GM12878 (cell line): Measurements from ENCODE around the gene YIF1A. TPM values are rescaled to one million over a fixed set of nuclear protein-coding genes. Genes with fewer than 3 reads are reported as not detected.

Source experiments
- CBFB ChIP-seq: IDR thresholded peaks from 2 replicates; pipeline ENCODE4 v1.6.1; 2016; ENCODE audit warnings: antibody characterized with exemption, low read depth
- CEBPZ ChIP-seq: fragments of 150-350 bp; IDR thresholded peaks from 2 replicates; pipeline ENCODE4 v1.6.1; 2016; ENCODE audit warnings: low read depth, low read length
- EGR1 ChIP-seq, 2 experiments: IDR thresholded peaks; 1 replicate in 1 of 2; 2 replicates in 1 of 2; pipeline ENCODE4 v1.6.1; 2011 to 2012; ENCODE audit warnings: low read depth in 2 of 2, low read length in 2 of 2, borderline replicate concordance in 1 of 2, mild to moderate bottlenecking in 1 of 2, moderate library complexity in 1 of 2
- EZH2 ChIP-seq: IDR thresholded peaks from 2 replicates; pipeline ENCODE4 v1.6.1; 2012; ENCODE audit warnings: low read depth, mild to moderate bottlenecking, control low read depth, inconsistent platforms, low read length, borderline replicate concordance; ENCODE audit not compliant: control insufficient read depth
- FOS ChIP-seq: IDR thresholded peaks from 3 replicates; pipeline ENCODE4 v1.6.1; 2011; ENCODE audit warnings: borderline replicate concordance; ENCODE audit not compliant: insufficient read length; ENCODE audit errors: extremely low read depth
- JUND ChIP-seq: IDR thresholded peaks from 2 replicates; pipeline ENCODE4 v1.6.1; 2012; ENCODE audit warnings: low read depth, mild to moderate bottlenecking, low read length, improper control_type of control experiment, moderate library complexity
- MEF2A ChIP-seq: IDR thresholded peaks from 2 replicates; pipeline ENCODE4 v1.6.1; 2011; ENCODE audit warnings: low read depth, mild to moderate bottlenecking, low read length, moderate library complexity; ENCODE audit not compliant: insufficient read depth
- NR2C2 ChIP-seq: IDR thresholded peaks from 2 replicates; pipeline ENCODE4 v1.6.1; 2011; ENCODE audit warnings: borderline replicate concordance, low read depth; ENCODE audit not compliant: control insufficient read depth, insufficient read length
- NRF1 ChIP-seq: conservative IDR thresholded peaks from 2 replicates; pipeline ENCODE4 v1.6.1; 2011; ENCODE audit warnings: mild to moderate bottlenecking, low read depth, low read length, improper control_type of control experiment
- PAX8 ChIP-seq: fragments of 450-650 bp; IDR thresholded peaks from 2 replicates; pipeline ENCODE4 v1.6.1; 2017; ENCODE audit warnings: mild to moderate bottlenecking, moderate library complexity
- RCOR1 ChIP-seq: conservative IDR thresholded peaks from 2 replicates; pipeline ENCODE4 v1.6.1; 2012; ENCODE audit warnings: low read depth, low read length, improper control_type of control experiment
- SMC3 ChIP-seq: IDR thresholded peaks from 2 replicates; pipeline ENCODE4 v1.6.1; 2011; ENCODE audit warnings: low read length, improper control_type of control experiment, borderline replicate concordance
- TAF1 ChIP-seq: IDR thresholded peaks from 2 replicates; pipeline ENCODE4 v1.6.1; 2011; ENCODE audit warnings: mild to moderate bottlenecking, low read depth, low read length, borderline replicate concordance
- YBX1 ChIP-seq: fragments of 450-650 bp; IDR thresholded peaks from 2 replicates; pipeline ENCODE4 v1.6.1; 2016; ENCODE audit warnings: antibody characterized with exemption
- polyA plus RNA-seq, 11 experiments: library from polyadenylated mRNA; depleted of rRNA in 4 of 11; unstranded in 6 of 11; stranded (reverse) in 5 of 11; fragments of >200 nt; fragmentation: Nextera tagmentation in 4 of 11; fragmentation: Illumina TruSeq in 1 of 11; extraction: Ambion mirVana in 4 of 11; extraction: Trizol in 1 of 11; gene quantifications; 1 replicate in 1 of 11; 2 replicates in 10 of 11; pipeline versions ENCODE4 v1.2.1 to v1.2.3, GENCODE V29; 2011 to 2016; ENCODE audit warnings: inconsistent platforms in 2 of 11, missing spikeins in 2 of 11, low read depth in 1 of 11
- total RNA-seq, 4 experiments: library from RNA; depleted of rRNA in 3 of 4; stranded (reverse); fragments of >200 nt in 3 of 4; fragmentation: Illumina TruSeq in 1 of 4; extraction: Trizol in 1 of 4; gene quantifications; 2 replicates each; pipeline versions ENCODE4 v1.2.1 to v1.2.3, GENCODE V29; 2013 to 2021
- TF ChIP-seq, protein P1 (sequence below): IDR thresholded peaks from 2 replicates; pipeline ENCODE4 v1.6.1; 2012; ENCODE audit warnings: improper control_type of control experiment, low read depth, low read length; ENCODE audit not compliant: insufficient replicate concordance
- TF ChIP-seq, protein P2 (sequence below): fragments of 450-650 bp; formaldehyde crosslinking; IDR thresholded peaks from 2 replicates; pipeline ENCODE4 v1.5.0; 2022; ENCODE audit warnings: mild to moderate bottlenecking, missing genetic modification characterization
- TF ChIP-seq, protein P3 (sequence below): IDR thresholded peaks from 2 replicates; pipeline ENCODE4 v1.6.1; 2012; ENCODE audit warnings: low read depth, low read length, improper control_type of control experiment

The YIF1A gene
- total and polyA plus RNA-seq, 10 of the 15 experiments (the other 5 are each of a cell fraction or from before 2014, with no cell fraction given): 6.6 to 128 (median 71.7) TPM

DNA sequence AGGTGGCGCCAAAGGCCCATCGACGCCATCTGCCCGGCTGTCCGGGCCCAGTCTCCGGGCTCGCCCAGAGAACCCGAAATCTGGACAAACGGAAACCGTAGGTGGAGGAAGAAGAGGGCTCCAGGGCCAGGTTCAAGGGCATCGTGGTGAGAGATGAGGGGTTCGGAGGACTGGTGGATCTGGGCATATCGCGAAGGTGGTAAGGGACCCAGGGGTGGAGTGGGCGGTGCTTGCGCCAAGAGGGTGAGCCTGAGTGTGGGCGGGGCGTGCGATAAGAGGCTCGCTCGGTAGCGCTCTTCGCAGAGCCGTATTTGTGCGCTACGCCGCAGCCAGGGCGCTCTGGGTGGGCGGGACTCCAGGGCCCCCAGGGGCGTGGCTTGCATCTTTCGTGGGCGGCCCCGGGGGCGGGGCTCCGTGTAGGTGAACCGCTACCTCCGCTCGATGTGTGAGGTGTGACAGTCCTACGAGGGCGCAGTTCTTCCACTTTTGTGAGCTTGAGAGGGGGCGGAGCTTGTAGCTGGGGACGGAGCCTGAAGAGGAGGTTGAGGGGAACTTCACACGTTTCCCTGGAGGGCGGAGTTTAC, 23.1 kb upstream of the YIF1A start (continued):
- TF ChIP-seq NR2C2: no peak
- no peak for TF ChIP-seq MEF2A
- no peak for TF ChIP-seq CEBPZ
- TF ChIP-seq PAX8: no peak
- TF ChIP-seq EZH2: no peak
- TF ChIP-seq NRF1: no peak
- no peak for TF ChIP-seq CBFB
- peak; percentile 91 for TF ChIP-seq SMC3
- TF ChIP-seq FOS: no peak
- TF ChIP-seq YBX1: no peak
- TF ChIP-seq, protein P1, sequence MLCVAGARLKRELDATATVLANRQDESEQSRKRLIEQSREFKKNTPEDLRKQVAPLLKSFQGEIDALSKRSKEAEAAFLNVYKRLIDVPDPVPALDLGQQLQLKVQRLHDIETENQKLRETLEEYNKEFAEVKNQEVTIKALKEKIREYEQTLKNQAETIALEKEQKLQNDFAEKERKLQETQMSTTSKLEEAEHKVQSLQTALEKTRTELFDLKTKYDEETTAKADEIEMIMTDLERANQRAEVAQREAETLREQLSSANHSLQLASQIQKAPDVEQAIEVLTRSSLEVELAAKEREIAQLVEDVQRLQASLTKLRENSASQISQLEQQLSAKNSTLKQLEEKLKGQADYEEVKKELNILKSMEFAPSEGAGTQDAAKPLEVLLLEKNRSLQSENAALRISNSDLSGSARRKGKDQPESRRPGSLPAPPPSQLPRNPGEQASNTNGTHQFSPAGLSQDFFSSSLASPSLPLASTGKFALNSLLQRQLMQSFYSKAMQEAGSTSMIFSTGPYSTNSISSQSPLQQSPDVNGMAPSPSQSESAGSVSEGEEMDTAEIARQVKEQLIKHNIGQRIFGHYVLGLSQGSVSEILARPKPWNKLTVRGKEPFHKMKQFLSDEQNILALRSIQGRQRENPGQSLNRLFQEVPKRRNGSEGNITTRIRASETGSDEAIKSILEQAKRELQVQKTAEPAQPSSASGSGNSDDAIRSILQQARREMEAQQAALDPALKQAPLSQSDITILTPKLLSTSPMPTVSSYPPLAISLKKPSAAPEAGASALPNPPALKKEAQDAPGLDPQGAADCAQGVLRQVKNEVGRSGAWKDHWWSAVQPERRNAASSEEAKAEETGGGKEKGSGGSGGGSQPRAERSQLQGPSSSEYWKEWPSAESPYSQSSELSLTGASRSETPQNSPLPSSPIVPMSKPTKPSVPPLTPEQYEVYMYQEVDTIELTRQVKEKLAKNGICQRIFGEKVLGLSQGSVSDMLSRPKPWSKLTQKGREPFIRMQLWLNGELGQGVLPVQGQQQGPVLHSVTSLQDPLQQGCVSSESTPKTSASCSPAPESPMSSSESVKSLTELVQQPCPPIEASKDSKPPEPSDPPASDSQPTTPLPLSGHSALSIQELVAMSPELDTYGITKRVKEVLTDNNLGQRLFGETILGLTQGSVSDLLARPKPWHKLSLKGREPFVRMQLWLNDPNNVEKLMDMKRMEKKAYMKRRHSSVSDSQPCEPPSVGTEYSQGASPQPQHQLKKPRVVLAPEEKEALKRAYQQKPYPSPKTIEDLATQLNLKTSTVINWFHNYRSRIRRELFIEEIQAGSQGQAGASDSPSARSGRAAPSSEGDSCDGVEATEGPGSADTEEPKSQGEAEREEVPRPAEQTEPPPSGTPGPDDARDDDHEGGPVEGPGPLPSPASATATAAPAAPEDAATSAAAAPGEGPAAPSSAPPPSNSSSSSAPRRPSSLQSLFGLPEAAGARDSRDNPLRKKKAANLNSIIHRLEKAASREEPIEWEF: no peak
- TF ChIP-seq, protein P2, sequence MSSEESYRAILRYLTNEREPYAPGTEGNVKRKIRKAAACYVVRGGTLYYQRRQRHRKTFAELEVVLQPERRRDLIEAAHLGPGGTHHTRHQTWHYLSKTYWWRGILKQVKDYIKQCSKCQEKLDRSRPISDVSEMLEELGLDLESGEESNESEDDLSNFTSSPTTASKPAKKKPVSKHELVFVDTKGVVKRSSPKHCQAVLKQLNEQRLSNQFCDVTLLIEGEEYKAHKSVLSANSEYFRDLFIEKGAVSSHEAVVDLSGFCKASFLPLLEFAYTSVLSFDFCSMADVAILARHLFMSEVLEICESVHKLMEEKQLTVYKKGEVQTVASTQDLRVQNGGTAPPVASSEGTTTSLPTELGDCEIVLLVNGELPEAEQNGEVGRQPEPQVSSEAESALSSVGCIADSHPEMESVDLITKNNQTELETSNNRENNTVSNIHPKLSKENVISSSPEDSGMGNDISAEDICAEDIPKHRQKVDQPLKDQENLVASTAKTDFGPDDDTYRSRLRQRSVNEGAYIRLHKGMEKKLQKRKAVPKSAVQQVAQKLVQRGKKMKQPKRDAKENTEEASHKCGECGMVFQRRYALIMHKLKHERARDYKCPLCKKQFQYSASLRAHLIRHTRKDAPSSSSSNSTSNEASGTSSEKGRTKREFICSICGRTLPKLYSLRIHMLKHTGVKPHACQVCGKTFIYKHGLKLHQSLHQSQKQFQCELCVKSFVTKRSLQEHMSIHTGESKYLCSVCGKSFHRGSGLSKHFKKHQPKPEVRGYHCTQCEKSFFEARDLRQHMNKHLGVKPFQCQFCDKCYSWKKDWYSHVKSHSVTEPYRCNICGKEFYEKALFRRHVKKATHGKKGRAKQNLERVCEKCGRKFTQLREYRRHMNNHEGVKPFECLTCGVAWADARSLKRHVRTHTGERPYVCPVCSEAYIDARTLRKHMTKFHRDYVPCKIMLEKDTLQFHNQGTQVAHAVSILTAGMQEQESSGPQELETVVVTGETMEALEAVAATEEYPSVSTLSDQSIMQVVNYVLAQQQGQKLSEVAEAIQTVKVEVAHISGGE (CRISPR knock-in tag): no peak
- TF ChIP-seq, protein P3, sequence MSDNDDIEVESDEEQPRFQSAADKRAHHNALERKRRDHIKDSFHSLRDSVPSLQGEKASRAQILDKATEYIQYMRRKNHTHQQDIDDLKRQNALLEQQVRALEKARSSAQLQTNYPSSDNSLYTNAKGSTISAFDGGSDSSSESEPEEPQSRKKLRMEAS: no peak
- TF ChIP-seq EGR1 (IDR thresholded peaks at IDR 0.05; ENCODE audit: borderline replicate concordance in 1 of 2, low read depth in 2 of 2, low read length in 2 of 2): peak in 1 of 2 experiments; percentile 66; a peak in 2 of 3 replicates
- no peak for TF ChIP-seq JUND
- TF ChIP-seq TAF1: peak; percentile 8; the same call in 1 of the 2 replicates
- TF ChIP-seq RCOR1: no peak
